Endothelial cell of umbilical vein (primary cell): Measurements from ENCODE around the gene MYH14. TPM values are rescaled to one million over a fixed set of nuclear protein-coding genes. Genes with fewer than 3 reads are reported as not detected.

Source experiments
- BruUV-seq: library from RNA; stranded (reverse); fragments of 400-500 nt; replicated peaks from 2 replicates; lab custom pipeline; 2021; lab: Mats Ljungman, UMichigan
- CTCF ChIA-PET: fragments of 300-600, 350-600 bp; sonication (Branson Sonifier 250); formaldehyde crosslinking; loops from one replicate; lab custom pipeline; 2021; ENCODE audit warnings: antibody characterized with exemption, inconsistent platforms; lab: Charles Lee
- POLR2A ChIA-PET: fragments of 300-600, 350-600 bp; sonication (Branson Sonifier 250); formaldehyde crosslinking; loops from one replicate; lab custom pipeline; 2021; ENCODE audit warnings: antibody characterized with exemption, inconsistent platforms; lab: Charles Lee
- DNase-seq: peaks from one replicate; pipeline ENCODE4 v3.0.0-alpha.2; 2011; ENCODE audit warnings: low read depth, low spot score
- FAIRE-seq: peaks from 2 replicates; lab custom pipeline; 2011; peaks lifted over from hg19 to GRCh38; lab: Jason Lieb, UNC
- H2AFZ ChIP-seq: 2 replicates; pipeline ENCODE4 v1.6.0; 2012; ENCODE audit warnings: low read depth, low read length, control low read depth, inconsistent platforms
- H3K27ac ChIP-seq: 2 replicates; pipeline ENCODE4 v1.5.1; 2011; ENCODE audit warnings: low read depth, mild to moderate bottlenecking, control low read depth, low read length, moderate library complexity; ENCODE audit not compliant: insufficient read depth
- H3K27me3 ChIP-seq, 2 experiments: 2 replicates each; pipeline versions ENCODE4 v1.6.0 to v1.6.1; 2011; ENCODE audit warnings: low read length in 2 of 2, mixed read lengths in 1 of 2; ENCODE audit not compliant: control insufficient read depth in 2 of 2, insufficient read depth in 2 of 2
- H3K36me3 ChIP-seq, 2 experiments: 2 replicates in 1 of 2; 3 replicates in 1 of 2; pipeline ENCODE4 v1.5.1; 2011; ENCODE audit warnings: low read length in 2 of 2, mild to moderate bottlenecking in 1 of 2, moderate library complexity in 1 of 2; ENCODE audit not compliant: control insufficient read depth in 2 of 2, insufficient read depth in 2 of 2; ENCODE audit errors: extremely low read depth in 1 of 2
- H3K4me1 ChIP-seq: 3 replicates; pipeline ENCODE4 v1.5.1; 2011; ENCODE audit warnings: mild to moderate bottlenecking, low read length; ENCODE audit not compliant: control insufficient read depth, insufficient read depth; ENCODE audit errors: extremely low read depth
- H3K4me2 ChIP-seq: 2 replicates; pipeline ENCODE4 v1.6.1; 2011; ENCODE audit warnings: low read length, control low read depth, mixed read lengths; ENCODE audit not compliant: insufficient read depth
- H3K4me3 ChIP-seq, 3 experiments: fragments of 200-600 bp in 1 of 3; sonication (generic), shearing (Covaris generic) in 1 of 3; replicated peaks in 1 of 3; 2 replicates each; pipeline ENCODE4 v1.5.1; 2011 to 2016; ENCODE audit warnings: control low read depth in 3 of 3, low read length in 3 of 3, mild to moderate bottlenecking in 2 of 3, inconsistent platforms in 1 of 3, low read depth in 1 of 3, moderate library complexity in 1 of 3; ENCODE audit not compliant: insufficient read depth in 1 of 3
- H3K79me2 ChIP-seq: 2 replicates; pipeline ENCODE4 v1.6.0; 2012; ENCODE audit warnings: low read length, inconsistent platforms; ENCODE audit not compliant: control insufficient read depth, insufficient read depth
- H3K9ac ChIP-seq: replicated peaks from 2 replicates; pipeline ENCODE3; 2011; ENCODE audit warnings: low read length, control low read depth; ENCODE audit not compliant: insufficient read depth; ENCODE audit errors: extremely low read depth
- H3K9me1 ChIP-seq: replicated peaks from 3 replicates; pipeline ENCODE4 v1.6.0; 2011; ENCODE audit warnings: mild to moderate bottlenecking, low read length; ENCODE audit not compliant: control insufficient read depth, insufficient read depth; ENCODE audit errors: extremely low read depth
- H3K9me3 ChIP-seq: replicated peaks from 2 replicates; pipeline ENCODE4 v1.5.1; 2012; ENCODE audit warnings: low read length, inconsistent platforms; ENCODE audit not compliant: control insufficient read depth, insufficient read depth
- H4K20me1 ChIP-seq: replicated peaks from 2 replicates; pipeline ENCODE3; 2011; ENCODE audit warnings: mild to moderate bottlenecking, low read length; ENCODE audit not compliant: control insufficient read depth, insufficient read depth; ENCODE audit errors: extremely low read depth
- EZH2 ChIP-seq: IDR thresholded peaks from 2 replicates; pipeline ENCODE4 v1.6.1; 2012; ENCODE audit warnings: borderline replicate concordance, low read depth, mild to moderate bottlenecking, moderate library complexity, low read length, inconsistent platforms; ENCODE audit not compliant: severe bottlenecking
- FOS ChIP-seq: IDR thresholded peaks from 2 replicates; pipeline ENCODE4 v1.6.1; 2011; ENCODE audit warnings: mild to moderate bottlenecking, low read length, moderate library complexity, borderline replicate concordance; ENCODE audit not compliant: insufficient read depth
- GATA2 ChIP-seq: IDR thresholded peaks from 2 replicates; pipeline ENCODE4 v1.7.0; 2011; ENCODE audit warnings: low read depth, mild to moderate bottlenecking, moderate library complexity, mixed read lengths, low read length; ENCODE audit not compliant: insufficient read length, insufficient read depth
- JUN ChIP-seq: IDR thresholded peaks from 2 replicates; pipeline ENCODE4 v1.6.1; 2011; ENCODE audit warnings: borderline replicate concordance, low read depth; ENCODE audit not compliant: insufficient read length, insufficient read depth
- MAX ChIP-seq: IDR thresholded peaks from 2 replicates; pipeline ENCODE4 v1.6.1; 2011; ENCODE audit not compliant: insufficient read depth, insufficient read length
- MYC ChIP-seq: IDR thresholded peaks from one replicate; pipeline ENCODE4 v1.6.1; 2011; ENCODE audit warnings: mild to moderate bottlenecking, low read depth, low read length
- POLR2AphosphoS5 ChIP-seq: IDR thresholded peaks from 2 replicates; pipeline ENCODE4 v1.6.1; 2012; ENCODE audit warnings: low read depth, mild to moderate bottlenecking, control low read depth, low read length, moderate library complexity; ENCODE audit not compliant: insufficient read depth
- dilution Hi-C: fragments of 300-500 bp; cut with MboI; formaldehyde crosslinking; loops from one replicate; pipeline ENCODE4 v1.15.0; 2019; ENCODE audit warnings: low sequenced_read_pairs; ENCODE audit not compliant: extremely low pct_ligation_motif_present
- intact Hi-C: fragments of 100-400 bp; cut with micrococcal nuclease; formaldehyde crosslinking; loops from one replicate; pipeline ENCODE4 v1.10.0; 2022
- polyA plus RNA-seq, 4 experiments: library from polyadenylated mRNA; depleted of rRNA in 3 of 4; stranded (reverse) in 3 of 4; unstranded in 1 of 4; fragments of >200 nt; gene quantifications; 2 replicates each; pipeline versions ENCODE4 v1.2.1 to v1.2.3, GENCODE V29; 2011 to 2012; ENCODE audit warnings: missing spikeins in 1 of 4
- total RNA-seq: library from RNA; stranded (reverse); gene quantifications from 2 replicates; pipeline ENCODE4 v1.2.3, GENCODE V29; 2021

Gene MYH14
- total and polyA plus RNA-seq, 2 donors (not counting 3 experiments of a cell fraction or from before 2014, with no cell fraction given): 0.13 TPM; not detected in 1

- H3K9ac ChIP-seq: no peak overlapping the region
- H3K4me3 ChIP-seq: no peak overlapping the region
- dilution Hi-C loops: no loop called here
- TF ChIP-seq EZH2: no peak
- ChIA-PET CTCF (interaction anchor here (1.0 kb wide), 1 partner anchor 748 kb away, joined by 4 read pairs; no protein-coding TSS in a partner anchor), POLR2A (no interaction called here)
- no peak overlapping the region for H3K4me2 ChIP-seq
- no peaks in the 10 kb centered on the region for H3K79me2 ChIP-seq
- no peaks in the 10 kb centered on the region for H3K4me1 ChIP-seq
- H3K27me3 ChIP-seq: no peaks in the 10 kb centered on the region
- FAIRE-seq (no peak), DNase-seq (no peak)
- no peaks in the 10 kb centered on the region for H4K20me1 ChIP-seq
- H2AFZ ChIP-seq: no peak overlapping the region
- H3K9me3 ChIP-seq: no peaks in the 10 kb centered on the region
- H3K9me1 ChIP-seq: no peaks in the 10 kb centered on the region
- BruUV-seq: no TSS peak
- H3K36me3 ChIP-seq: no peaks in the 10 kb centered on the region
- intact Hi-C loops: no loop called here
- no peak overlapping the region for H3K27ac ChIP-seq
Measured at GRCh38 chr19:50174100-50174793, 29.2 kb upstream of the MYH14 start.

GRCh38 chr19:50175924-50176323 is 27.5 kb upstream of the MYH14 start:
- Histone ChIP-seq H3K4me1 (no peaks in the 10 kb centered on the region), H3K27ac (no peak overlapping the region), H2AFZ (no peak overlapping the region), H3K4me2 (no peak overlapping the region), H3K9ac (no peak overlapping the region), H3K9me1 (no peaks in the 10 kb centered on the region), H4K20me1 (no peaks in the 10 kb centered on the region), H3K27me3 (no peaks in the 10 kb centered on the region), H3K9me3 (no peaks in the 10 kb centered on the region), H3K79me2 (no peaks in the 10 kb centered on the region), H3K36me3 (no peaks in the 10 kb centered on the region), H3K4me3 (no peak overlapping the region)
- TF ChIP-seq FOS (no peak), MYC (no peak), POLR2AphosphoS5 (no peak), GATA2 (no peak), EZH2 (no peak), MAX (no peak), JUN (no peak)
- dilution Hi-C loops (no loop called here), intact Hi-C loops (no loop called here)
- ChIA-PET CTCF (no interaction called here), POLR2A (no interaction called here)
- no peak for DNase-seq
- BruUV-seq: no TSS peak
- no peak for FAIRE-seq
